Uterus (tissue), 4 donors: ENCODE measurements around the gene ANKRD36B. TPM values are rescaled to one million over a fixed set of nuclear protein-coding genes. Genes with fewer than 3 reads are reported as not detected.
"Not testable (repeated sequence)": the region's sequence is repeated elsewhere in the genome, so short reads cannot be mapped to it uniquely, and the experiment has no call there.

ENCODE experiments used
- DNase-seq, 2 donors: peaks; one replicate each; pipeline ENCODE4 v3.0.0-alpha.2; 2019 to 2020
- H3K27ac ChIP-seq, 2 donors: fragments of 200-600 bp; sonication (generic); 1 replicate in 1 of 2; 2 replicates in 1 of 2; pipeline ENCODE4 v1.5.1; 2016 to 2018
- H3K27me3 ChIP-seq, 2 donors: fragments of 200-600 bp; sonication (generic); one replicate each; pipeline ENCODE4 v1.5.1; 2018 to 2019; ENCODE audit warnings: control low read depth in 1 of 2
- H3K36me3 ChIP-seq, 2 donors: fragments of 200-600 bp; sonication (generic); one replicate each; pipeline ENCODE4 v1.5.1; 2019; ENCODE audit warnings: control low read depth in 1 of 2
- H3K4me1 ChIP-seq, 2 donors: fragments of 200-600 bp; sonication (generic); one replicate each; pipeline ENCODE4 v1.5.1; 2018 to 2019; ENCODE audit warnings: control low read depth in 1 of 2
- H3K4me3 ChIP-seq, 2 donors: fragments of 200-600 bp; sonication (generic); 1 replicate in 1 of 2; 2 replicates in 1 of 2; pipeline ENCODE4 v1.5.1; 2018 to 2019; ENCODE audit warnings: mild to moderate bottlenecking in 1 of 2
- H3K9me3 ChIP-seq, 2 donors: fragments of 200-600 bp; sonication (generic); one replicate each; pipeline ENCODE4 v1.5.1; 2019; ENCODE audit warnings: control low read depth in 1 of 2
- CTCF ChIP-seq, 4 experiments: fragments of 200-600 bp in 2 of 4; fragments of 450-650 bp in 2 of 4; sonication (generic) in 2 of 4; IDR thresholded peaks; one replicate each; pipeline ENCODE4 v1.5.1; 2016 to 2019; ENCODE audit warnings: antibody characterized with exemption in 4 of 4, mild to moderate bottlenecking in 2 of 4, moderate library complexity in 1 of 4
- POLR2A ChIP-seq, 2 donors: fragments of 450-650 bp; IDR thresholded peaks; one replicate each; pipeline ENCODE4 v1.6.1; 2016; ENCODE audit warnings: antibody characterized with exemption in 2 of 2, mild to moderate bottlenecking in 1 of 2, moderate library complexity in 1 of 2
- intact Hi-C: fragments of 100-400 bp; cut with DNase I; formaldehyde crosslinking; loops from one replicate; pipeline ENCODE4 v1.15.1; 2023; ENCODE audit warnings: low total_unique reads
- total RNA-seq, 4 donors: library from RNA; depleted of rRNA in 3 of 4; stranded (reverse); fragments of >200 nt in 3 of 4; gene quantifications; one replicate each; pipeline versions ENCODE4 v1.1.0 to v1.2.4, GENCODE V29; 2014 to 2023
- donor health status: DM: yes; HTN: yes; CAD: no.

The ANKRD36B gene
- total RNA-seq, 4 donors from 2014 or later, result 47.4 to 214 (median 77.3) TPM

- intact Hi-C loops, result no loop called here
Observed at GRCh38 chr2:97546711-97547110, 43.0 kb downstream of the ANKRD36B start.

GRCh38 chr2:97544911-97545310, 44.8 kb downstream of the ANKRD36B start:
- DNase-seq, H3K27ac ChIP-seq, H3K4me3 ChIP-seq, H3K27me3 ChIP-seq, H3K9me3 ChIP-seq, intact Hi-C loops, H3K36me3 ChIP-seq, H3K4me1 ChIP-seq: not testable (repeated sequence)

More at GRCh38 chr2:97546711-97547110, 43.0 kb downstream of the ANKRD36B start:
- no peak for DNase-seq
- Histone ChIP-seq H3K4me1 (no peaks in the 10 kb centered on the region), H3K4me3 (no peak overlapping the region), H3K27me3 (no peaks in the 10 kb centered on the region), H3K27ac (no peak overlapping the region), H3K36me3 (no peaks in the 10 kb centered on the region), H3K9me3 (no peaks in the 10 kb centered on the region)
- no peak for TF ChIP-seq CTCF (IDR thresholded peaks at IDR 0.05)
- TF ChIP-seq POLR2A (IDR thresholded peaks at IDR 0.05), result no peak

- DNase-seq, H3K36me3 ChIP-seq, H3K27me3 ChIP-seq, H3K27ac ChIP-seq, H3K9me3 ChIP-seq, H3K4me1 ChIP-seq, intact Hi-C loops, H3K4me3 ChIP-seq: not testable (repeated sequence)
Observed at GRCh38 chr2:97525904-97526303, 63.8 kb downstream of the ANKRD36B start.

GRCh38 chr2:97523816-97524215, 65.9 kb downstream of the ANKRD36B start:
- H3K36me3 ChIP-seq, DNase-seq, H3K4me1 ChIP-seq, H3K27ac ChIP-seq, H3K27me3 ChIP-seq, intact Hi-C loops, H3K9me3 ChIP-seq, H3K4me3 ChIP-seq: not testable (repeated sequence)

- DNase-seq, H3K9me3 ChIP-seq, intact Hi-C loops: not testable (repeated sequence)
Observed at GRCh38 chr2:97522916-97523555, 66.6 kb downstream of the ANKRD36B start.

GRCh38 chr2:97495651-97496050, 94.0 kb downstream of the ANKRD36B start:
- H3K27me3 ChIP-seq, H3K9me3 ChIP-seq, H3K4me3 ChIP-seq, H3K27ac ChIP-seq, intact Hi-C loops, DNase-seq, H3K4me1 ChIP-seq, H3K36me3 ChIP-seq: not testable (repeated sequence)

More at GRCh38 chr2:97522916-97523555, 66.6 kb downstream of the ANKRD36B start:
- not testable (repeated sequence) for H3K36me3 ChIP-seq, H3K27ac ChIP-seq, H3K4me1 ChIP-seq, H3K4me3 ChIP-seq, H3K27me3 ChIP-seq

- intact Hi-C loops, H3K27ac ChIP-seq, H3K4me3 ChIP-seq, H3K27me3 ChIP-seq, H3K36me3 ChIP-seq, H3K4me1 ChIP-seq, H3K9me3 ChIP-seq: not testable (repeated sequence)
- peak in 1 of 2 donors; percentile 16 for DNase-seq
Observed at GRCh38 chr2:97490141-97490540, 99.5 kb downstream of the ANKRD36B start.

Other genes starting within 250 kb of the ANKRD36B start
- gene COX5B, start 56.2 kb upstream of the ANKRD36B start, total RNA-seq, result 1,000 to 10,000 TPM in 1 of 4 donors, 100 to 1,000 TPM in 3; 104 to 1,249 (median 289) TPM
- gene ACTR1B, start 74.2 kb upstream of the ANKRD36B start, total RNA-seq, result 10 to 100 TPM; 33.2 to 91.2 (median 69.3) TPM
- gene C2orf92, start 79.8 kb upstream of the ANKRD36B start, total RNA-seq, result 10 to 100 TPM in 3 of 4 donors, 1 to 10 TPM in 1; 5.4 to 17.9 (median 14.0) TPM
- gene ZAP70, start 123.7 kb upstream of the ANKRD36B start, total RNA-seq, result 10 to 100 TPM in 1 of 4 donors, 1 to 10 TPM in 3; 3.3 to 11.2 (median 5.1) TPM